Right lung (tissue), 5 donors: ENCODE measurements around the gene DHCR7. TPM values are rescaled to one million over a fixed set of nuclear protein-coding genes. Genes with fewer than 3 reads are reported as not detected.

Source experiments
- DNase-seq, 2 donors: peaks; one replicate each; pipeline ENCODE4 v3.0.0-alpha.2; 2013
- polyA plus RNA-seq, 5 donors: library from polyadenylated mRNA; unstranded; fragments of 120-200 nt; gene quantifications; one replicate each; pipeline versions ENCODE4 v1.2.1 to v1.2.3, GENCODE V29; 2013; ENCODE audit warnings: inconsistent platforms in 1 of 5, low replicate concordance in 1 of 5; ENCODE audit not compliant: insufficient read length in 5 of 5, insufficient read depth in 1 of 5

Gene DHCR7
- polyA plus RNA-seq, 5 donors: 17.5 to 38.5 (median 25.9) TPM

- no peak for DNase-seq
Measured at GRCh38 chr11:71481101-71481960, 33.1 kb upstream of the DHCR7 start.

- DNase-seq: no peak
Measured at GRCh38 chr11:71478528-71478840, 30.3 kb upstream of the DHCR7 start.

- DNase-seq: no peak
Measured at GRCh38 chr11:71477641-71478527, 29.7 kb upstream of the DHCR7 start.

GRCh38 chr11:71476926-71477640, 28.9 kb upstream of the DHCR7 start:
- DNase-seq: no peak

- DNase-seq: no peak
Measured at GRCh38 chr11:71476031-71476430, 27.8 kb upstream of the DHCR7 start.

GRCh38 chr11:71474771-71475483, 26.7 kb upstream of the DHCR7 start:
- no peak for DNase-seq

- DNase-seq: no peak
Measured at GRCh38 chr11:71474141-71474770, 26.1 kb upstream of the DHCR7 start.

- no peak for DNase-seq
Measured at GRCh38 chr11:71473793-71474080, 25.5 kb upstream of the DHCR7 start.

GRCh38 chr11:71472941-71473792, 25.0 kb upstream of the DHCR7 start:
- no peak for DNase-seq

- no peak for DNase-seq
Measured at GRCh38 chr11:71472357-71472885, 24.2 kb upstream of the DHCR7 start.

- no peak for DNase-seq
Measured at GRCh38 chr11:71470946-71471345, 22.8 kb upstream of the DHCR7 start.

- no peak for DNase-seq
Measured at GRCh38 chr11:71467164-71467563, 19.0 kb upstream of the DHCR7 start.

GRCh38 chr11:71466358-71466757, 18.2 kb upstream of the DHCR7 start:
- no peak for DNase-seq

- no peak for DNase-seq
Measured at GRCh38 chr11:71465054-71465453, 16.9 kb upstream of the DHCR7 start.

- DNase-seq: no peak
Measured at GRCh38 chr11:71463331-71464211, 15.4 kb upstream of the DHCR7 start.

- DNase-seq: no peak
Measured at GRCh38 chr11:71462726-71463125, 14.5 kb upstream of the DHCR7 start.

- no peak for DNase-seq
Measured at GRCh38 chr11:71461696-71462095, 13.5 kb upstream of the DHCR7 start.

GRCh38 chr11:71459767-71460320, 11.7 kb upstream of the DHCR7 start:
- DNase-seq: no peak
